Sigmoid colon (tissue), 4 donors: ENCODE results near the gene PHTF2.

Experiments used
- EP300 ChIP-seq, 4 donors: sonication (generic); formaldehyde crosslinking; IDR thresholded peaks; one replicate each; pipeline ENCODE4 v1.6.1; 2017; ENCODE audit warnings: antibody characterized with exemption in 4 of 4
- POLR2A ChIP-seq, 2 donors: fragments of 450-650 bp; IDR thresholded peaks; one replicate each; pipeline ENCODE4 v1.6.1; 2016; ENCODE audit warnings: antibody characterized with exemption in 2 of 2, mild to moderate bottlenecking in 2 of 2, moderate library complexity in 2 of 2
- POLR2AphosphoS5 ChIP-seq, 4 donors: sonication (generic); formaldehyde crosslinking; IDR thresholded peaks; one replicate each; pipeline ENCODE4 v1.6.1; 2017; ENCODE audit warnings: antibody characterized with exemption in 4 of 4
- TF ChIP-seq, protein P1 (sequence below), 4 experiments: fragments of 450-650 bp in 3 of 4; fragments of 200-600 bp in 1 of 4; IDR thresholded peaks; one replicate each; pipeline ENCODE4 v1.5.1; 2016 to 2019; ENCODE audit warnings: antibody characterized with exemption in 4 of 4, mild to moderate bottlenecking in 3 of 4, moderate library complexity in 2 of 4

DNA sequence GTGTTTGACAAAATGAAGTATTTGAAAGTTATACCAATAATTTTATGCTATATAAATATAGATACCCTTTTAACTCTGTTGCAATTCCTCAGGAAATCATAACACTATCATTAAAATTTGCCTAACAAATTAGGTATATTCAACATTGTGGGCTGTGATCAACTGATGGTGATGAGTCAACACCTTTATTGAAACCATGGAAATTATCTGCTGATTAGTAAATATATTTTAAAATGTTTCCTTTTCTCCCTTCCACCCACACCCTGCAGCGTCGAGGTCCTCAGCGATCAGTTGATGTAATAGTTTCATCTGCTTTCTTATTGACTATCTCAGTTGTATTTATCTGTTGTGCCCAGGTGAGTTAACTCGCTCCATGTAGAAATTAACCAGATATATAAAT lies 143.9 kb downstream of the PHTF2 start:
- TF ChIP-seq, protein P1, sequence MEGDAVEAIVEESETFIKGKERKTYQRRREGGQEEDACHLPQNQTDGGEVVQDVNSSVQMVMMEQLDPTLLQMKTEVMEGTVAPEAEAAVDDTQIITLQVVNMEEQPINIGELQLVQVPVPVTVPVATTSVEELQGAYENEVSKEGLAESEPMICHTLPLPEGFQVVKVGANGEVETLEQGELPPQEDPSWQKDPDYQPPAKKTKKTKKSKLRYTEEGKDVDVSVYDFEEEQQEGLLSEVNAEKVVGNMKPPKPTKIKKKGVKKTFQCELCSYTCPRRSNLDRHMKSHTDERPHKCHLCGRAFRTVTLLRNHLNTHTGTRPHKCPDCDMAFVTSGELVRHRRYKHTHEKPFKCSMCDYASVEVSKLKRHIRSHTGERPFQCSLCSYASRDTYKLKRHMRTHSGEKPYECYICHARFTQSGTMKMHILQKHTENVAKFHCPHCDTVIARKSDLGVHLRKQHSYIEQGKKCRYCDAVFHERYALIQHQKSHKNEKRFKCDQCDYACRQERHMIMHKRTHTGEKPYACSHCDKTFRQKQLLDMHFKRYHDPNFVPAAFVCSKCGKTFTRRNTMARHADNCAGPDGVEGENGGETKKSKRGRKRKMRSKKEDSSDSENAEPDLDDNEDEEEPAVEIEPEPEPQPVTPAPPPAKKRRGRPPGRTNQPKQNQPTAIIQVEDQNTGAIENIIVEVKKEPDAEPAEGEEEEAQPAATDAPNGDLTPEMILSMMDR (IDR thresholded peaks at IDR 0.05): no peak
- TF ChIP-seq POLR2A (IDR thresholded peaks at IDR 0.05) (no peak), POLR2AphosphoS5 (IDR thresholded peaks at IDR 0.05) (no peak), EP300 (IDR thresholded peaks at IDR 0.05) (no peak)
